Osteoblast (primary cell): ENCODE measurements around the gene PDE5A. TPM values are rescaled to one million over a fixed set of nuclear protein-coding genes. Genes with fewer than 3 reads are reported as not detected.
A peak's percentile ranks its signal among the peaks of the same experiment; 100 is the strongest.

ENCODE experiments used
- DNase-seq: peaks from one replicate; pipeline ENCODE4 v3.0.0; 2011; ENCODE audit warnings: low spot score, mixed read lengths; ENCODE audit not compliant: insufficient read length; ENCODE audit errors: missing footprints
- H2AFZ ChIP-seq: 2 replicates; pipeline ENCODE4 v1.6.0; 2011; ENCODE audit warnings: mild to moderate bottlenecking, low read length
- H3K27ac ChIP-seq: 2 replicates; pipeline ENCODE4 v1.5.1; 2011; ENCODE audit warnings: mild to moderate bottlenecking, low read depth, low read length, moderate library complexity
- H3K27me3 ChIP-seq: 2 replicates; pipeline ENCODE4 v1.6.0; 2012; ENCODE audit warnings: mild to moderate bottlenecking, control low read depth, inconsistent platforms, low read length, moderate library complexity; ENCODE audit not compliant: insufficient read depth
- H3K36me3 ChIP-seq: 2 replicates; pipeline ENCODE4 v1.5.1; 2011; ENCODE audit warnings: mild to moderate bottlenecking, low read length, control low read depth, moderate library complexity; ENCODE audit not compliant: insufficient read depth
- H3K4me1 ChIP-seq: 2 replicates; pipeline ENCODE4 v1.5.1; 2011; ENCODE audit warnings: mild to moderate bottlenecking, low read length, control low read depth, moderate library complexity; ENCODE audit not compliant: insufficient read depth
- H3K4me2 ChIP-seq: 2 replicates; pipeline ENCODE4 v1.6.0; 2011; ENCODE audit warnings: mild to moderate bottlenecking, low read length; ENCODE audit not compliant: insufficient read depth
- H3K4me3 ChIP-seq: fragments of 200-600 bp; sonication (generic); 3 replicates; pipeline ENCODE4 v1.5.1; 2012; ENCODE audit warnings: mild to moderate bottlenecking, low read length, inconsistent platforms; ENCODE audit not compliant: insufficient read depth
- H3K79me2 ChIP-seq: 2 replicates; pipeline ENCODE4 v1.6.0; 2012; ENCODE audit warnings: mild to moderate bottlenecking, low read length, control low read depth, inconsistent platforms; ENCODE audit not compliant: insufficient read depth
- H3K9me3 ChIP-seq: 2 replicates; pipeline ENCODE4 v1.5.1; 2011; ENCODE audit warnings: low read depth, low read length, control low read depth
- H4K20me1 ChIP-seq: 2 replicates; pipeline ENCODE4 v1.6.0; 2012; ENCODE audit warnings: mild to moderate bottlenecking, low read length, control low read depth; ENCODE audit not compliant: insufficient read depth
- total RNA-seq: library from RNA; depleted of rRNA; stranded (reverse); fragments of >200 nt; gene quantifications from 2 replicates; pipeline ENCODE4 v1.2.3, GENCODE V29; 2012
- TF ChIP-seq, protein P1 (sequence below): IDR thresholded peaks from 2 replicates; pipeline ENCODE4 v1.5.1; 2011; ENCODE audit warnings: mild to moderate bottlenecking, low read depth, low read length, moderate library complexity; ENCODE audit errors: extremely low read depth

Gene PDE5A
- total RNA-seq, 1 donor = 140 TPM

DNA sequence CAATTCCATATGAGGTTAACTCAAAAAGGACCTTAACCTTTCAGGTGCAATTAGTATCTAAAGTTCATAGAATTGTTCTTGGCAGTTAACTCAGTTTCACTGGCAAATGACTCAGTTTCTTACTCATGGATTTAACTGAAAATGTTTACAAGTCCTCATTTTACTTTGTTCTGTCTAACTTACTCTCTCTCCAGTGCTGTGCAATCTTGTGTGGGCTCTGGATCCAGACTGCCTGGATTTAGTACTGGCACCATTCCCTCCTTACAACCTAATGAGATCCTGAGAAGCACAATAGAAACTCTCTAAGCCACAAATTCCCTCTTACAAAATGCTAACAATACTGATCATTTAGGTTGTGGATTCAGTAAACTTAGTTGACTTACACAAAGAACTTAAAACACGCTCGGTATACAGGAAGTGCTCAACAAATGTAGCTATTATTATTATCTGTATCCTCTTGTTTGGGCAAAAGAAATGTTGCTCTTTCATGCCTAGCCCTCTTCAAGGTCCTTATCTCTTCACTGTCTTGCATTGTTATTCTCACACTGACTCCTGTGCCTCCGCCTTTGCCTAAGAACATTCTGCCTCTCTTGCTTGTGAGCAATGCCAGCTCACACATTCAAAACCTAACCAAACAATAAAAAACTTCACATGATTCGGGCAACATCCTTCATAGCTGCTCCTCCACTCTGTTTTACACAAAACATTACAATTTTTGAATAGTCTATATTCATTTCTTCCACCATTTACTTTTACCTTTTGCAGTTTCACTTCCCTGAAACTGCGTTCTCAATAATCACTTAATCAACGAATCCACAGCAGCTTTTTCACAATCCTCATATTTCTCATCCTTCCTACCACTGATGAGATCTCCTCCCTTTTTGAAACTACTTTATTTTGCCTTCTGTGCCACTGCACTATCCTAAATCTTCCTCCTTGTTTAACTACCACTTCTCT is 91.8 kb downstream of the PDE5A start:
- Histone ChIP-seq H3K27ac (peak overlapping the region; percentile 9), H3K9me3 (no peaks in the 10 kb centered on the region), H3K27me3 (no peaks in the 10 kb centered on the region), H4K20me1 (no peaks in the 10 kb centered on the region), H3K4me2 (peak overlapping the region; percentile 12), H3K4me1 (peaks cover 21% of the 10 kb centered on the region), H3K36me3 (peaks cover 57% of the 10 kb centered on the region), H3K4me3 (no peak overlapping the region), H3K79me2 (no peaks in the 10 kb centered on the region), H2AFZ (no peak overlapping the region)
- TF ChIP-seq, protein P1, sequence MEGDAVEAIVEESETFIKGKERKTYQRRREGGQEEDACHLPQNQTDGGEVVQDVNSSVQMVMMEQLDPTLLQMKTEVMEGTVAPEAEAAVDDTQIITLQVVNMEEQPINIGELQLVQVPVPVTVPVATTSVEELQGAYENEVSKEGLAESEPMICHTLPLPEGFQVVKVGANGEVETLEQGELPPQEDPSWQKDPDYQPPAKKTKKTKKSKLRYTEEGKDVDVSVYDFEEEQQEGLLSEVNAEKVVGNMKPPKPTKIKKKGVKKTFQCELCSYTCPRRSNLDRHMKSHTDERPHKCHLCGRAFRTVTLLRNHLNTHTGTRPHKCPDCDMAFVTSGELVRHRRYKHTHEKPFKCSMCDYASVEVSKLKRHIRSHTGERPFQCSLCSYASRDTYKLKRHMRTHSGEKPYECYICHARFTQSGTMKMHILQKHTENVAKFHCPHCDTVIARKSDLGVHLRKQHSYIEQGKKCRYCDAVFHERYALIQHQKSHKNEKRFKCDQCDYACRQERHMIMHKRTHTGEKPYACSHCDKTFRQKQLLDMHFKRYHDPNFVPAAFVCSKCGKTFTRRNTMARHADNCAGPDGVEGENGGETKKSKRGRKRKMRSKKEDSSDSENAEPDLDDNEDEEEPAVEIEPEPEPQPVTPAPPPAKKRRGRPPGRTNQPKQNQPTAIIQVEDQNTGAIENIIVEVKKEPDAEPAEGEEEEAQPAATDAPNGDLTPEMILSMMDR = no peak
- DNase-seq = no peak

DNA sequence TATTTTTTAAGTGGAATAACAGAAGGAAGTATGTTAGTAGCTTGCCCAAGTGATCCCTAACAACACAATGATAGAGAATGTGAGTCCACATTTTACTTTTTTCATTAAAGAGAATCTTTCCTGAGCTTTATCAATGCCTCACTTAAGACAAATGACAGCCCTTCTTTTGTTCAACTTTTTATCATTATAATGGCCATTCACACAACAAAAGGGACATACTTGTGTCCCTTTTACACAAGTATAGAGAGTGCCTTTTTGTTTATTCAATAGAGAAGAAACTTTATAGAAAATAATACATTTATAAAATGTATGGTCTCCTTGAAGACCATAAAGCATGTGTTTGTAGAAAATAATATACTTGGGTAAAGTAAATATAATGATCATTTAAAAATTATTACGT is 96.3 kb downstream of the PDE5A start:
- Histone ChIP-seq H3K27ac (no peak overlapping the region), H2AFZ (no peak overlapping the region), H3K79me2 (no peaks in the 10 kb centered on the region), H3K27me3 (no peaks in the 10 kb centered on the region), H3K4me3 (no peak overlapping the region), H3K4me1 (peaks cover 9% of the 10 kb centered on the region), H3K9me3 (no peaks in the 10 kb centered on the region), H3K36me3 (peaks cover 48% of the 10 kb centered on the region), H4K20me1 (no peaks in the 10 kb centered on the region), H3K4me2 (no peak overlapping the region)
- TF ChIP-seq, protein P1 = no peak
- no peak for DNase-seq

DNA sequence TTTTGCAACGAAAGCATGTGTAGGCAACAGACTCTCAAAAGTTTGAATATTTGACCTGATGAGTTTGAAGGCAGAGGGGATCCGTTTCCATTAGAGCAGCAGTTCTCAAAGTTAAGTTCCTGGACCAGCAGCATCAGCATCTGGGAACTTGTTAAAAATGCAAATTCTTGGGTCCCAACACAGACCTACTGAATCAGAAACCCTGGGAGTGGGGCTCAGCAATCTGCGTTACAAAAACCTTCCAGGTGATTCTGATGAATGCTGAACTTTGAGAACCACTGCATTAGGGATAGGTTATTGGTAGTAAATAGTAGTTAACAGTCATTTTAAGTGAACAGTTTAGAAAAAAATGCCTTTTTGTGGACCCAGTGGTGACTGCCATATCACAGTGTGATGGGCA is 98.8 kb downstream of the PDE5A start:
- Histone ChIP-seq H3K27me3 (no peaks in the 10 kb centered on the region), H3K27ac (no peak overlapping the region), H3K4me1 (peaks cover 23% of the 10 kb centered on the region), H3K9me3 (no peaks in the 10 kb centered on the region), H3K4me2 (no peak overlapping the region), H4K20me1 (no peaks in the 10 kb centered on the region), H3K4me3 (no peak overlapping the region), H3K79me2 (no peaks in the 10 kb centered on the region), H3K36me3 (peaks cover 49% of the 10 kb centered on the region), H2AFZ (no peak overlapping the region)
- TF ChIP-seq, protein P1 = no peak
- DNase-seq = no peak

DNA sequence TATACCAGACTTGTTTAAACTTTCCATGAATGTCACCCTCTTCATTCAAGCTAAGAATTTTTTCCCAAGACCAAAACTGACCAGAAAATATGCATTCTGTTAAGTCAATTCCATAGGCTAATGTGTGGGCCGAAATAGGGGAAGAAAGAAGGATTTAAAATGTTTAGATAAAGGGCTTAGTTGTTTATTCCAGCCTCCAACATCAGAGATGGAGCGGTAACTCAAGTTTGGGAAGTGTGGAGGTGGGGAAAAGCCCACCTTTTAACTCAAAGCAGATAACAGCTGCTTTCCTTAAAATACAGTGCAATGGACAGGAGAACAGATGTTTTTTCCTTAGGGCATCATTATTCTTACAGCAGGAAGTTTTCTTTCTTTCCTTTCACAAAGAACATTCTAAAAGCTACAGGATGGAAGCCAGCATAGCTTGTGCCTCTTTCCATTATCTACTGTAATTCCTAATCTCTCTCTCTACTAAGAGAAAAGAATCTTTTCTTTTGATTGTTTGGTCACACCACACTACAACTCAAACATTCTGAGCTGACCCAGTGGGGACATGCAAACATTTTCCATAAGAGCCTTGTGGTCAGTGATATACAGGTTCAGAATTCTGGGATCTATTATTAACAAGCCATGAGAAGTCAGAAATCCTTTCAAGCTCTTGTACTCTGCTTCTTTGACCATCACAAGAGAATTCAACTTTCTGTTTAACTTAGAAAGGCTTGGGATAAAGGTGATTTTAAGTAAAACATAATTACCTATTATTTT is 101.6 kb downstream of the PDE5A start:
- H3K27ac ChIP-seq = peak overlapping the region; percentile 79
- no peaks in the 10 kb centered on the region for H4K20me1 ChIP-seq
- H3K4me3 ChIP-seq = no peak overlapping the region
- H3K27me3 ChIP-seq = no peaks in the 10 kb centered on the region
- TF ChIP-seq, protein P1 = no peak
- H3K4me2 ChIP-seq = no peak overlapping the region
- H3K4me1 ChIP-seq = peaks cover 27% of the 10 kb centered on the region
- no peak overlapping the region for H2AFZ ChIP-seq
- no peak for DNase-seq
- no peaks in the 10 kb centered on the region for H3K79me2 ChIP-seq
- no peaks in the 10 kb centered on the region for H3K9me3 ChIP-seq
- H3K36me3 ChIP-seq = peaks cover 50% of the 10 kb centered on the region
